Liver (tissue), 9 donors: Measurements from ENCODE around the gene CYLD. TPM values are rescaled to one million over a fixed set of nuclear protein-coding genes. Genes with fewer than 3 reads are reported as not detected.

ENCODE experiments used
- DNase-seq: peaks from one replicate; pipeline ENCODE4 v3.0.0-alpha.2; 2017; ENCODE audit warnings: low spot score
- H3K27ac ChIP-seq, 2 donors: one replicate each; pipeline ENCODE4 v1.7.0; 2013; ENCODE audit warnings: inconsistent platforms in 2 of 2, low read length in 2 of 2, control low read depth in 1 of 2, low read depth in 1 of 2, mild to moderate bottlenecking in 1 of 2
- H3K27me3 ChIP-seq, 4 donors: one replicate each; pipeline versions ENCODE4 v1.6.1 to v1.7.0; 2013; ENCODE audit warnings: low read length in 3 of 4, inconsistent platforms in 1 of 4, mild to moderate bottlenecking in 1 of 4, moderate library complexity in 1 of 4; ENCODE audit not compliant: control insufficient read depth in 4 of 4, insufficient read depth in 4 of 4
- H3K36me3 ChIP-seq, 4 donors: one replicate each; pipeline versions ENCODE4 v1.6.1 to v1.7.0; 2013; ENCODE audit warnings: low read length in 3 of 4, mild to moderate bottlenecking in 3 of 4, low read depth in 1 of 4, moderate library complexity in 1 of 4; ENCODE audit not compliant: control insufficient read depth in 4 of 4, insufficient read depth in 3 of 4
- H3K4me1 ChIP-seq, 4 donors: one replicate each; pipeline versions ENCODE4 v1.6.1 to v1.7.0; 2013; ENCODE audit warnings: low read length in 3 of 4, mild to moderate bottlenecking in 3 of 4, moderate library complexity in 1 of 4; ENCODE audit not compliant: control insufficient read depth in 4 of 4, insufficient read depth in 4 of 4
- H3K4me3 ChIP-seq, 3 donors: one replicate each; pipeline versions ENCODE4 v1.6.1 to v1.7.0; 2013; ENCODE audit warnings: low read length in 3 of 3, control low read depth in 1 of 3, low read depth in 1 of 3, mild to moderate bottlenecking in 1 of 3
- H3K9ac ChIP-seq, 2 donors: one replicate each; pipeline ENCODE4 v1.7.0; 2013; ENCODE audit warnings: low read length in 2 of 2, mild to moderate bottlenecking in 2 of 2, moderate library complexity in 2 of 2, control low read depth in 1 of 2, low read depth in 1 of 2
- H3K9me3 ChIP-seq, 4 donors: one replicate each; pipeline versions ENCODE4 v1.6.1 to v1.7.0; 2013; ENCODE audit warnings: low read length in 3 of 4; ENCODE audit not compliant: control insufficient read depth in 4 of 4
- CTCF ChIP-seq: fragments of 150-350 bp; IDR thresholded peaks from 2 replicates; pipeline ENCODE4 v1.5.1; 2017; ENCODE audit warnings: improper control_type of control experiment, low read depth, low read length; ENCODE audit not compliant: missing input control
- EGR1 ChIP-seq, 2 donors: IDR thresholded peaks; 2 replicates each; pipeline ENCODE4 v1.6.1; 2016 to 2018; ENCODE audit warnings: antibody characterized with exemption in 2 of 2, low read depth in 2 of 2
- FOXA1 ChIP-seq: IDR thresholded peaks from 2 replicates; pipeline ENCODE4 v1.6.1; 2016; ENCODE audit warnings: antibody characterized with exemption
- FOXA2 ChIP-seq: IDR thresholded peaks from 2 replicates; pipeline ENCODE4 v1.6.1; 2016; ENCODE audit warnings: antibody characterized with exemption
- GABPA ChIP-seq, 2 donors: IDR thresholded peaks in 1 of 2; conservative IDR thresholded peaks in 1 of 2; 2 replicates each; pipeline ENCODE4 v1.6.1; 2016; ENCODE audit warnings: antibody characterized with exemption in 2 of 2, mild to moderate bottlenecking in 1 of 2, moderate library complexity in 1 of 2
- HNF4A ChIP-seq, 2 donors: conservative IDR thresholded peaks; 2 replicates each; pipeline ENCODE4 v1.6.1; 2016; ENCODE audit warnings: antibody characterized with exemption in 2 of 2, mild to moderate bottlenecking in 2 of 2
- HNF4G ChIP-seq: IDR thresholded peaks from 2 replicates; pipeline ENCODE4 v1.6.1; 2016; ENCODE audit warnings: antibody characterized with exemption
- JUND ChIP-seq, 2 donors: IDR thresholded peaks; 2 replicates each; pipeline ENCODE4 v1.6.1; 2016; ENCODE audit warnings: antibody characterized with exemption in 2 of 2
- NR2F2 ChIP-seq: IDR thresholded peaks from 2 replicates; pipeline ENCODE4 v1.6.1; 2016; ENCODE audit warnings: antibody characterized with exemption
- RAD21 ChIP-seq, 2 donors: IDR thresholded peaks; 2 replicates each; pipeline ENCODE4 v1.6.1; 2016; ENCODE audit warnings: antibody characterized with exemption in 2 of 2, mild to moderate bottlenecking in 2 of 2
- RXRA ChIP-seq, 2 donors: IDR thresholded peaks; 2 replicates each; pipeline ENCODE4 v1.6.1; 2017 to 2018; ENCODE audit warnings: antibody characterized with exemption in 2 of 2, mild to moderate bottlenecking in 1 of 2
- SP1 ChIP-seq: IDR thresholded peaks from 2 replicates; pipeline ENCODE4 v1.6.1; 2018; ENCODE audit warnings: antibody characterized with exemption, mild to moderate bottlenecking
- TAF1 ChIP-seq: conservative IDR thresholded peaks from 2 replicates; pipeline ENCODE4 v1.6.1; 2016; ENCODE audit warnings: antibody characterized with exemption, mild to moderate bottlenecking
- YY1 ChIP-seq: IDR thresholded peaks from 2 replicates; pipeline ENCODE4 v1.6.1; 2016; ENCODE audit warnings: antibody characterized with exemption, mild to moderate bottlenecking
- WGBS: extraction: QIAGEN DNeasy Blood & Tissue Kit; methylation state at CpG from one replicate; pipeline ENCODE4 v1.1.7; 2013; 5-methylcytosine and 5-hydroxymethylcytosine counted together
- polyA plus RNA-seq, 2 donors: library from polyadenylated mRNA; stranded (reverse) in 1 of 2; unstranded in 1 of 2; fragments of 200-250 nt in 1 of 2; fragments of >200 nt in 1 of 2; fragmentation: Nextera tagmentation in 1 of 2; extraction: Ambion mirVana in 1 of 2; gene quantifications; one replicate each; pipeline versions ENCODE4 v1.2.1 to v1.2.3, GENCODE V29; 2013 to 2015
- total RNA-seq, 2 donors: library from RNA; depleted of rRNA; stranded (reverse); fragments of >200 nt; gene quantifications; one replicate each; pipeline ENCODE4 v1.2.3, GENCODE V29; 2014
- TF ChIP-seq, protein P1 (sequence below): IDR thresholded peaks from 2 replicates; pipeline ENCODE4 v1.6.1; 2016; ENCODE audit warnings: antibody characterized with exemption
- TF ChIP-seq, protein P2 (sequence below): IDR thresholded peaks from 2 replicates; pipeline ENCODE4 v1.6.1; 2016; ENCODE audit warnings: antibody characterized with exemption
- TF ChIP-seq, protein P3 (sequence below): IDR thresholded peaks from 2 replicates; pipeline ENCODE4 v1.6.1; 2016; ENCODE audit warnings: antibody characterized with exemption, mild to moderate bottlenecking
- TF ChIP-seq, protein P4 (sequence below): IDR thresholded peaks from 2 replicates; pipeline ENCODE4 v1.6.1; 2016; ENCODE audit warnings: antibody characterized with exemption
- donor health status: healthy.
- donor health status: healthy.
- donor health status: healthy.
- donor health status: healthy.
- donor health status: healthy.

Gene CYLD
- total and polyA plus RNA-seq, 4 donors, result 8.2 to 42.7 (median 13.8) TPM

- DNase-seq, result no peak
- Histone ChIP-seq H3K9me3 (no peaks in the 10 kb centered on the region), H3K36me3 (peaks cover 2 to 10% (median 5%) of the 10 kb centered on the region in 4 donors), H3K27ac (no peak overlapping the region), H3K4me1 (peaks cover 0 to 1% (median 0%) of the 10 kb centered on the region in 4 donors), H3K9ac (no peak overlapping the region), H3K4me3 (no peak overlapping the region), H3K27me3 (no peaks in the 10 kb centered on the region)
- 96% methylated on average over 5 of the region's 5 CpGs for WGBS
- TF ChIP-seq RXRA (IDR thresholded peaks at IDR 0.05) (no peak), TAF1 (no peak), SP1 (no peak), RAD21 (IDR thresholded peaks at IDR 0.05) (no peak), YY1 (no peak)
- TF ChIP-seq, protein P1, sequence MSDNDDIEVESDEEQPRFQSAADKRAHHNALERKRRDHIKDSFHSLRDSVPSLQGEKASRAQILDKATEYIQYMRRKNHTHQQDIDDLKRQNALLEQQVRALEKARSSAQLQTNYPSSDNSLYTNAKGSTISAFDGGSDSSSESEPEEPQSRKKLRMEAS, result no peak
- TF ChIP-seq, protein P2, sequence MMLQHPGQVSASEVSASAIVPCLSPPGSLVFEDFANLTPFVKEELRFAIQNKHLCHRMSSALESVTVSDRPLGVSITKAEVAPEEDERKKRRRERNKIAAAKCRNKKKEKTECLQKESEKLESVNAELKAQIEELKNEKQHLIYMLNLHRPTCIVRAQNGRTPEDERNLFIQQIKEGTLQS, result no peak
- TF ChIP-seq, protein P3, sequence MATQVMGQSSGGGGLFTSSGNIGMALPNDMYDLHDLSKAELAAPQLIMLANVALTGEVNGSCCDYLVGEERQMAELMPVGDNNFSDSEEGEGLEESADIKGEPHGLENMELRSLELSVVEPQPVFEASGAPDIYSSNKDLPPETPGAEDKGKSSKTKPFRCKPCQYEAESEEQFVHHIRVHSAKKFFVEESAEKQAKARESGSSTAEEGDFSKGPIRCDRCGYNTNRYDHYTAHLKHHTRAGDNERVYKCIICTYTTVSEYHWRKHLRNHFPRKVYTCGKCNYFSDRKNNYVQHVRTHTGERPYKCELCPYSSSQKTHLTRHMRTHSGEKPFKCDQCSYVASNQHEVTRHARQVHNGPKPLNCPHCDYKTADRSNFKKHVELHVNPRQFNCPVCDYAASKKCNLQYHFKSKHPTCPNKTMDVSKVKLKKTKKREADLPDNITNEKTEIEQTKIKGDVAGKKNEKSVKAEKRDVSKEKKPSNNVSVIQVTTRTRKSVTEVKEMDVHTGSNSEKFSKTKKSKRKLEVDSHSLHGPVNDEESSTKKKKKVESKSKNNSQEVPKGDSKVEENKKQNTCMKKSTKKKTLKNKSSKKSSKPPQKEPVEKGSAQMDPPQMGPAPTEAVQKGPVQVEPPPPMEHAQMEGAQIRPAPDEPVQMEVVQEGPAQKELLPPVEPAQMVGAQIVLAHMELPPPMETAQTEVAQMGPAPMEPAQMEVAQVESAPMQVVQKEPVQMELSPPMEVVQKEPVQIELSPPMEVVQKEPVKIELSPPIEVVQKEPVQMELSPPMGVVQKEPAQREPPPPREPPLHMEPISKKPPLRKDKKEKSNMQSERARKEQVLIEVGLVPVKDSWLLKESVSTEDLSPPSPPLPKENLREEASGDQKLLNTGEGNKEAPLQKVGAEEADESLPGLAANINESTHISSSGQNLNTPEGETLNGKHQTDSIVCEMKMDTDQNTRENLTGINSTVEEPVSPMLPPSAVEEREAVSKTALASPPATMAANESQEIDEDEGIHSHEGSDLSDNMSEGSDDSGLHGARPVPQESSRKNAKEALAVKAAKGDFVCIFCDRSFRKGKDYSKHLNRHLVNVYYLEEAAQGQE, result no peak
Observed at GRCh38 chr16:50774405-50774804, 32.5 kb downstream of the CYLD start.

DNA sequence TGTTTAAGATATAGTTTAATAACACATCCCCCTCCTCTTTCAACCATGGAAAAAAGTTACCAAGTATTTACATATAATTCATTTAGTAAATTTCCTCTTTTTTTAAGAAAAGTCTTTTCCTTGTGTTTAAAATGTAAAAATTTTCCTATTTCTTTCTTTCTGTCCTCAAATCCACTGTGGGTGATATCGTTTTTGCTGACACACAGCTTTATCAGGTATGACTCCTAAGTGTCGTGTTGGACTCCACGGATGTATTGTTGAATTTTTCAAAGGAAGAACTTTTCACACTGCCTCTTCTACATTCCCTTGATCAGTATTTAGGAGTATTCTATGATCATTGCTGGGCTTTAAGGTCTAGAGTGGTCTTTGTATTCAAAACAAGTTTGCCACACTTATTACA is 33.1 kb downstream of the CYLD start:
- Histone ChIP-seq H3K4me1 (peaks cover 0 to 1% (median 0%) of the 10 kb centered on the region in 4 donors), H3K9me3 (no peaks in the 10 kb centered on the region), H3K27me3 (no peaks in the 10 kb centered on the region), H3K36me3 (peaks cover 2 to 15% (median 8%) of the 10 kb centered on the region in 4 donors), H3K27ac (no peak overlapping the region), H3K4me3 (no peak overlapping the region), H3K9ac (no peak overlapping the region)
- 84% methylated on average over 3 of the region's 3 CpGs for WGBS
- TF ChIP-seq, protein P2, result no peak
- TF ChIP-seq FOXA2 (no peak), HNF4G (no peak), SP1 (no peak), CTCF (no peak), RXRA (IDR thresholded peaks at IDR 0.05) (no peak), YY1 (no peak), NR2F2 (no peak), GABPA (IDR thresholded peaks at IDR 0.05 in 1 of 2, conservative IDR thresholded peaks at IDR 0.05 in 1 of 2) (no peak), HNF4A (conservative IDR thresholded peaks at IDR 0.05) (no peak), RAD21 (IDR thresholded peaks at IDR 0.05) (no peak), TAF1 (no peak), EGR1 (IDR thresholded peaks at IDR 0.05; ENCODE audit: low read depth in 2 of 2) (no peak), FOXA1 (no peak), JUND (IDR thresholded peaks at IDR 0.05) (no peak)
- TF ChIP-seq, protein P3, result no peak
- TF ChIP-seq, protein P4, sequence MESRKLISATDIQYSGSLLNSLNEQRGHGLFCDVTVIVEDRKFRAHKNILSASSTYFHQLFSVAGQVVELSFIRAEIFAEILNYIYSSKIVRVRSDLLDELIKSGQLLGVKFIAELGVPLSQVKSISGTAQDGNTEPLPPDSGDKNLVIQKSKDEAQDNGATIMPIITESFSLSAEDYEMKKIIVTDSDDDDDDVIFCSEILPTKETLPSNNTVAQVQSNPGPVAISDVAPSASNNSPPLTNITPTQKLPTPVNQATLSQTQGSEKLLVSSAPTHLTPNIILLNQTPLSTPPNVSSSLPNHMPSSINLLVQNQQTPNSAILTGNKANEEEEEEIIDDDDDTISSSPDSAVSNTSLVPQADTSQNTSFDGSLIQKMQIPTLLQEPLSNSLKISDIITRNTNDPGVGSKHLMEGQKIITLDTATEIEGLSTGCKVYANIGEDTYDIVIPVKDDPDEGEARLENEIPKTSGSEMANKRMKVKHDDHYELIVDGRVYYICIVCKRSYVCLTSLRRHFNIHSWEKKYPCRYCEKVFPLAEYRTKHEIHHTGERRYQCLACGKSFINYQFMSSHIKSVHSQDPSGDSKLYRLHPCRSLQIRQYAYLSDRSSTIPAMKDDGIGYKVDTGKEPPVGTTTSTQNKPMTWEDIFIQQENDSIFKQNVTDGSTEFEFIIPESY, result no peak
- TF ChIP-seq, protein P1, result no peak
- no peak for DNase-seq
